HEK293T (cell line): Measurements from ENCODE around the gene ZNF580.

Source experiments
- ARNT ChIP-seq: fragments of 450-650 bp; IDR thresholded peaks from 2 replicates; pipeline ENCODE4 v1.6.1; 2017; ENCODE audit warnings: mild to moderate bottlenecking
- CTBP1 ChIP-seq: fragments of 450-650 bp; IDR thresholded peaks from 2 replicates; pipeline ENCODE4 v1.6.1; 2016; ENCODE audit warnings: borderline replicate concordance
- ELF4 ChIP-seq: fragments of 450-650 bp; IDR thresholded peaks from 2 replicates; pipeline ENCODE4 v1.6.1; 2017; ENCODE audit warnings: antibody characterized with exemption
- FOXK2 ChIP-seq: fragments of 450-650 bp; IDR thresholded peaks from 2 replicates; pipeline ENCODE4 v1.6.1; 2016; ENCODE audit warnings: mild to moderate bottlenecking
- FOXM1 ChIP-seq: fragments of 450-650 bp; IDR thresholded peaks from 2 replicates; pipeline ENCODE4 v1.6.1; 2017; ENCODE audit warnings: mild to moderate bottlenecking, borderline replicate concordance
- HDGF ChIP-seq: fragments of 450-650 bp; IDR thresholded peaks from 2 replicates; pipeline ENCODE4 v1.6.1; 2017; ENCODE audit warnings: antibody characterized with exemption, borderline replicate concordance
- NFRKB ChIP-seq: fragments of 450-650 bp; IDR thresholded peaks from 2 replicates; pipeline ENCODE4 v1.6.1; 2016; ENCODE audit warnings: mild to moderate bottlenecking, moderate library complexity
- SP1 ChIP-seq: fragments of 450-650 bp; IDR thresholded peaks from 2 replicates; pipeline ENCODE4 v1.6.1; 2017
- SUZ12 ChIP-seq: fragments of 450-650 bp; IDR thresholded peaks from 2 replicates; pipeline ENCODE4 v1.6.1; 2016; ENCODE audit warnings: mild to moderate bottlenecking
- TARDBP ChIP-seq: fragments of 450-650 bp; IDR thresholded peaks from 2 replicates; pipeline ENCODE4 v1.6.1; 2016
- ZNF384 ChIP-seq: fragments of 450-650 bp; IDR thresholded peaks from 2 replicates; pipeline ENCODE4 v1.6.1; 2016

GRCh38 chr19:55684946-55685681, 44.3 kb downstream of the ZNF580 start:
- TF ChIP-seq ELF4 (no peak), SUZ12 (no peak), NFRKB (no peak), SP1 (no peak), HDGF (no peak), CTBP1 (no peak), ARNT (no peak), FOXK2 (no peak), FOXM1 (no peak), ZNF384 (no peak), TARDBP (no peak)
